Activated CD4-positive, alpha-beta T cell treated with anti-CD3 and anti-CD28 coated beads for 24 hours (primary cell): ENCODE data around the gene MAML2.

ENCODE experiments used
- DNase-seq, 2 donors: peaks; one replicate each; pipeline ENCODE4 v3.0.0-alpha.2; 2020; ENCODE audit warnings: low read depth in 2 of 2

The MAML2 gene

DNA sequence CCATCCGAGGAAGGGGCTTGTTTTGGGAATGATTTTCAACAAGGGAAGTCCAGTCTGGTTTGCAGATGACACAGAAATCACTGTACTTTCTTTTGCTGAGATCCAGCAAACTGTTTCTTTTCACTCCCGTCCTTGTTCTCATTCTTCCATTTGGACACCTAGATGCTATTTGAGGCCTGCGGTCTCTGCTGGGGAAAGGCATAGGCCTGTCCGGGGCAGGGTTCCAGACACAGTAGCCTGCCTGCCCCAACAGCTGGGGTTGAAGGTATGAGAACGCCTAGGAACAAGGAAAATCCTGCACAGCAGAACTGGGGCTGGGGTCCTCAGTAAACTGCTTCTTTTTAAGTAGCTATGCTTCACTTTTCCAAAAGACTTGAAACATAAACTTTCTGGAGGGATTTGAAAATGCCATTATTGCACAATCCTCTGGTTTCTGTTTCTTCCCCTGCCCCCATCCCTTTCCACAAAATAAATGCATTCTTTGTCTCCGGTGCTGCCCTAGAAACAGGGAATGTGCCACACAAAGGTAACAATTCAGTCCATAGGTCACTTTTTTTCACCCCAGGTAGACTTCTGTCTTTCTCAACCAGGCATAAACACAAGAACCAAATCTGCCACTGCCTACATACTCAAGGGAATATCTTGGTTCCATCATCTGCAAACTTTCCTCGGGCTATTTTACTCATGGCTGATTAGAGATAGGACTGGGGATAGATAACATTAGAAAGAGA is 244.3 kb downstream of the MAML2 start:
- DNase-seq: no peak

DNA sequence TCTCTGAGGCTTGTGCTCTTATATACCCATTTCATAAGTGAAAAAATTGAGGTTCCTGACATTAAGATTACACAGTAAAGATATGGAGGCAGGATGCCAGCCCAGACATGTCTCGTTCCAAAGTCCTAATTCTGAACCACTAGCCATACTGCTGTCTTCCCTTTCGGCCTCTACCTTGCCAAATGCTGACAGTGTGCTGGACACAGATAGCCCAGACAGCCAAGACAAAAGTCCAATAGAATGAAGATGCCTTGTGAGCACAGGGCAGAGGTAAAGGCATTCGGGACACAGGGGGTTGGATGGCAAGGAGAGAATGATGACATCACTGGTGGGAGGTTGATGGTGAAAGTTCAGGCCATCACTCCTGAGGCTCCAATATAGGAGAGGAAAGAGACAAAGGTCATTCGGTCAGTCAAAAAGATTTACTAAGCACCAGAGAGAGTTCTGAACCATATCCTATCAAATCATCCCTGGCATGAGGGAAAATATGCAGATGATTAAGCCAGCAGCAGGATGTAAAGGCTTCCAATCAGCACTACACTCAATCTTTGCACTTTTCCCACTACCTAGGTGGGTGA is 245.1 kb downstream of the MAML2 start:
- DNase-seq: no peak

DNA sequence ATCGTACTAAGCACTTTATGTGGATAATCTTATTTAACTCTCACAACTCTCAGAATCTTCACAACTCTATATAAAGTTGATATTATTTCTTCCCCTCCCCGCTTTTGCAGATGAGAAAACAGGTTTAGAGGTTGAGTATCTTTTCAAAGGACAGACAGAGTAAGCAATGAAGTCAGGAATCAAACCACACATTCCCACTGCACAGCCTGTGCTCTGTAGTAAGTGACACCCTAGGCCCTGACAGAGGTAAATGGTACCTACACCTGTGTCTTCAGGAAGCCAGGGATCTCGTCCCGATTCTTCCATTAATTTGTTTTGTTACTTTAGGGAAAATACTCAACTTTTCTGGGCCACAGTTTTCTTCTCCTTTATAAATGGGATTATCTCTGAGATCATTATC is 246.6 kb downstream of the MAML2 start:
- no peak for DNase-seq

DNA sequence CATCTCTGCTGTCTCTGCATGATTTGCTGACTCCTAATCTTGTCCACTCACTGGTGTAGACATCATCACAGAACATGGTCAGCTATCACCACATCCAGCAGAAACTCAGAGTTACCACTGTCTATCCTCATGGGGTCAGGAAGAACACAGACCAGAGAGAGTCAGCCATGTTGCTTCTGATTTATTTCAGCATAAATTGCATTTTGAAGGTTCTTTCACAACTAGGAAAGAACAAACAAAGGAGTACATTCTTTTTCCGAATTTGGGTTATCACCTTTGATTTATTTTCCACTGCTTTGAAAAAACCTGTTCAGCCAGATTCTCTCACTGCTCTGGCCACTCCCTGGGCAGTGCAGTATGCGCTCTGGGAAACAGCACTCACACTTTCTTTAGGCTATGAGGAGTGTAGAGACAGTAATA is 247.1 kb downstream of the MAML2 start:
- DNase-seq: no peak

DNA sequence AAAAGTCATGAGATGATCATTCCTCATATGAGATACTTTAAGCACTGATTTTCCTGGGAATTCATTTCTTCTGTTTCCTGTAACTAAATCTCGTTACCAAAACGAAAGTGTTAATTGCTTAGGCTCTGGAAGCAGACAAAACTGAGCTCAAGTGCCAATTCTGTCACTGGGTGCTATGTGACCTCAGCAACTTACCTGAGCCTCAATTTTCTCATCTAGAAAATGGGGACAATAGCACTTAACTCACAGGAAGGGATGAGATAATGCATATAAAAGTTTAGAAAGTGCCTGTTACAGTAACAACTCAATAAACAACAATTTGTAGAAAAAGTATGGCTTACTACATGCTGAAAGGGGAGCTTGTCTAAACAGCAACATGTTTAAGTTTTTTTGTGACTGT is 248.8 kb downstream of the MAML2 start:
- DNase-seq: no peak

DNA sequence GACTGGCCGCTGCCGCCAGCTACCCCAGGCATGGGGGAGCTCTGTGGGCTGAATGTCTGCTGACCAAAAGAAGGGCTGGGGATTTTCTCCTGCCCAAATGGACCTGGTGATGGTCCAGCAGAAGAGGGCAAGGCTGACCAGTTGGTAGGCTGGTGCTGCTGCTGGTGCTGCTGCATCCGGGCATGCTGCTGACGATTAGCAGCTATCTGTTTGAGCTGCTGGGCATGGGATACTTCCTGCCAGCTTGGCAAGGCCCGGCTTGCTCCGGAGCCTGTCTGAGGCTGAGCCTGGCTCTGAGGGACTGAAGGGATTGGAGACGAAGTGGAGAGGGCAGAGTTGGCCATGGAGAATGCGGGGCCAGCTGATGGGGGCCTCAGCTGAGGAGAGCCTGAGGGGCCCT is 250.5 kb downstream of the MAML2 start:
- no peak for DNase-seq

DNA sequence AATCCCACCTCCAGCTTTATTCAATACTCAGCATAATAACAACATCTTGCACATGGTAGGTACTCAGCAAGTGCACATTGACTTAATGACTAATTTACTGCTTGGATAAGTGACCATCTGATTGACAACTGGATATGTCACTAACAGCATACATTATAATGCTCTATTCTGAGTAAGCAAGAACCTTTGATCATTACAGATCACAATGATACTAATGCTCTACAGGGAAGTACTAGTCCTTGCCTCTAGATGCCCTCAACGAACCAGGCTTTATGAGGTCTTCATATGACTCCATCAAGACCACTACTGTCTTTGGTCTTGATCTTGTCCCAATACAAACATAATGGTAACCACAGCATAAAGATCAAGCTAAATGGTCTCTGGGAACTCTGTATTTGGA is 251.5 kb downstream of the MAML2 start:
- DNase-seq: no peak

DNA sequence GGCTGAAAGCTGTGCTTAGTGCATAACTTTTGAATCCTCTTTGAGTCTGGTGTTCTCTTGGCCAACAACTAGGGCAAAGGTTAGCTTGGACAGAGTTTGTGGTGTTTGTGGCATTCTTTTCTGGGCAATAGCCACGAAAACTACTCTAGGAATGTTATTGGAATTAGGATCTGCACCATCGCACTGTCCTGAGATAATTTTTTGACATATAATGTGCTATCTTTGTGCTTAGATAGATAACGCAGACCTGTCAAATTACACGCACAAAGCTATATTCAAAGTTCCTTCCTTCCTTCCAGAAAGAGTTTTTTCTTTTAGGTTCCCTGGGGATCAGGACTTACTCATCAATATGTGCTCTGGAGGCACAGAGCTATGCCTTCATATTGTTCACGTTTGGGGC is 252.3 kb downstream of the MAML2 start:
- no peak for DNase-seq

DNA sequence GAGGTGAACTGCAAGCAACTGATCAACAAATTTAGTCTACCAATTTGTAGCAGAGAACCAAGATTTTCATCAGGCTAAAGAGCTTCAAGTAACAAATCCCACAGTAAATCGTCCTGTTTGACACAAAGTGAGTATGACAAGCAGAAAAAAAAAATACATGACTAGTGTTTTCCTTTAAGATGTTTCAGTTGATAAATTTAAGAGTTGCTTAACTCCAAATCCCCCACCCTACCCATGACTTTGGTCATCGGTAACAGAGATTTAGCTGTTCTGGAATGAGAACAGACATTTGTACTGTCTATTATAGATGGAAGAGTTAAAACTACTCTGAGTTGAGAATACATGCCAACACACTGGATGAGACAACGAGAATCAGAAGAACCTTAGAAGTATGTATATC is 254.1 kb downstream of the MAML2 start:
- no peak for DNase-seq

DNA sequence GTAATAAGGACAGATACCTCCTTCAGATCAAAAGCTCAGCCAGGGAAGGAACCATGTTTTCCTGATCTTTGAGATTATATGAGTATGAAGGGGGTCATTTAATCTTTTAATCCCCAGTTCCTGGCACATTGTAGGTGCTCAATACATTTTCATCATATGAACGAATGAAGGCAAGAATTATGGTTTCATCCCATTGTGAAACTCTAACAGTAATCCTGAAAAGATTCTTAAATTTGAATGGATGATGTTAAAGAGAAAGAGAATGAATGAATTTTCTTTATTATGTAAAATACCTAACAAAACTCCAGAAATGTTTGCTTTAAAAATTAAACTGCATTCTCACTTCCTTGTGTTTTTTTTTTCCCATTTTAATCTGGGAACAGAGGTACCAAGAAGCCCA is 256.9 kb downstream of the MAML2 start:
- no peak for DNase-seq

DNA sequence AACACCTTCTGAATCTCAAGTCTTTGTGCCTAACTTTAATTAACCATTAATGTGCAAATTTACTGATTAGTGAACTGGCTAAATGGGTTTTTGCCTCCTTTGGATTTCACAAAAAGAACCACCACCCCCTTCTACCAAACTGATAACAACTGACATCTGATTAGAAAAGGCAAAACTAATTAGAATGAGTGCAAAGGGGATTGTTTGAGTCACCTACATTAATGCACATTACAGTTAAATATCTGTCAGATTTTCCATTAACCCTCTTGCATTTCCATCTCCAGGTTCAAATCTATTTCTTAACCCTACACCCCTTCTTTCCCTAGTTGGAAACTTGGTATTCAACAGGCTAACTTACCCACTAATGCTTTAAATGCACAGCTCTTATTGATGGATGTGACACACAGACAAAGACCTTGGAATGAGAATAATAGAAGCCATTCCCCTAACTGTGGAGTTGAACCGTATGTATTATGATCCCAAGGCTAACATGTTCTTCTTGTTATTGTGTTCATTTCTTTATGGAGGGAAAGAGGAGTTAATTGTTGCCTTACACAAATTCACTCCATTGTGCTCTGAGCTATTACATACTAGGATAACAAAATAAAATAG is 257.6 kb downstream of the MAML2 start:
- no peak for DNase-seq

DNA sequence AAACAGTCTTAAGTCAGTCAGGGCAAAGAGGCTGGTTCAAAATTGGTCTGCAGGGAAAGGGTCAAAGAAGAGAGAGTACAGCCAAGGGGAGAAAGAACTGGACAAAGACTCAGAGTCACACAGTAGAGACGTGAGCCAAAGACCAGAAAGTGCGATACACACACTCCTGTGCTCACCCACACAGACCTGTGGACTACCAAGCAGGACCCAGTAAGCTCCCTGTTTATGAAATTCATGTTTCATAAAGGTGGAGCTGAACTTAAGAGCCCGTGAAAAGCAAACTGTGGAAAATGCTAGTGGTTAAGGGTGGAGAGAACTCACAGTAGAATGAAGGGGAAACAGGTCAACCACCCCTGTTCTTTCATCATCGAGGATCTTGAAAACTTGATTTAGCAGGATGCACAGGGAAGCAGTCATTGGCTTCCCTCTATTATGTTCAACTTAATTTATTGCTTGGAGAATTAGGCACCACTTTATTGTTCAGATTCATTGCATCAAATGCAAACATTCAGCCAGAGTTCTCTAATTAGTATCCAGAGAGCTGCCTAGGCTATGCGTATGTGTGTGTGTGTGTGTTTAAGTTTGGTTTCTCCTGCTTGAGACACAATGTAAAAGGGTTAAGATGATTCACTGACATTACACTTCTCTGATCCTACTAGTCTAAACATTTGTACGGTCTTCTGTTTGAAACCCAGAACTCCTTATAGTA is 258.2 kb downstream of the MAML2 start:
- no peak for DNase-seq

DNA sequence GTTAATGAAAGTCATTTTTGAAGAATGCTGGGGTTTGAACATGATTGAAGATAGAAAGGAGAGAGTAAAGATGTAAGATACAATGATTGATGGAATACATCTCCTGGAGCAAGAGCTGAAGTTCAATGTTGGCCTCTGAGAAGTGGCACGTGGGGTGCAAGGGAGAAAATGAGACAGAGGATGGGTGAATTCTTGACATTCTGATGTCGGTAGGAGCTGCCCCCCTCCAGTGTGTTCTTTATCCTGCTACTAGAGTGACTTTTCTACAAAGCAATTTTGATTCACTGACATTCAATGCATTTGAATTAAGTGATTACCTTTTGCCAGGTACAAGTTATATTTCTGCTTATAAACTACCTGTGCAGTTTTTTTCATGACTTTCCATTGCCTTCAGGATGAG is 260.1 kb downstream of the MAML2 start:
- DNase-seq: no peak

DNA sequence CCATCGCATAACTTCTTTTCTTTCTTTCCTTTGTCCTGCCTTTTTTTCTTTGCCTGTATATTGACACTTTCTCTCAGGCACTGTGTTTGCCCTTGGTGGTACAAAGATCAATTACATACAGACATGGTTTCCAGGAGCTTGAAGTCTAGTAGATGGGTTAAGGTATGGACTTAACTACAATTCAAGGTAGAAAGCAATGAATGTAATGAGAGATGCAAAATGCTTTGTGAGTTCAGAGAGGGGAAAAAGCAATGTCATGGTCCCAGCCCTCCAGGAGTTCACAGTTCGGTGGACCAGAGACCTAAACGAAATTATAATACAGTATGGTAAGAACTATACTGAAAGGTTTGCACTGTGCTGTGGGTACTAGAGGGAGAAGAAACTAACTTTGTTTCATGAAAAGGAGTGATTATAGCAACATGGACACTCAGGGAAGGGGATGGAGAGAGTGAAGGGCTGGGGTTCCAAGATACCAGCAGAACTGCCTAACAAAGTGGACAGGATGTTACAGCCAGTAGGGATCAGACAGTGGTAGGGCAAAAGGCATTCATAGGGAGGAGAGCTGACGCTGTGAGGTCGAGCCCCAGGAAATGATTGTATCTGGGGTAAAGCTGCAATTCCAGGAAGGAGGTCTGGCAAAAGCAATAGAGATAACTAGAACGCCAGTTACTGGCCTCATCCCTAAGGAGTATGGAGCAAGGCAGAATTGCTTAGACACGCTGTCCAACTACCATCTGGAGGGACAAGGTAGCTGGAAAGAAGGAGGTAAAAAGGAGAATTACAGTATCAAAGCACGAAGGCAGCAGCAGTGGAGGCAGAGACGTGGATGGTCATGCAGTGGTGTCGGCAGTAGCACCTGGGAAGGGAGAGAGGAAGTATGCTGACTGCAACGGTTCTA is 260.7 kb downstream of the MAML2 start:
- no peak for DNase-seq

DNA sequence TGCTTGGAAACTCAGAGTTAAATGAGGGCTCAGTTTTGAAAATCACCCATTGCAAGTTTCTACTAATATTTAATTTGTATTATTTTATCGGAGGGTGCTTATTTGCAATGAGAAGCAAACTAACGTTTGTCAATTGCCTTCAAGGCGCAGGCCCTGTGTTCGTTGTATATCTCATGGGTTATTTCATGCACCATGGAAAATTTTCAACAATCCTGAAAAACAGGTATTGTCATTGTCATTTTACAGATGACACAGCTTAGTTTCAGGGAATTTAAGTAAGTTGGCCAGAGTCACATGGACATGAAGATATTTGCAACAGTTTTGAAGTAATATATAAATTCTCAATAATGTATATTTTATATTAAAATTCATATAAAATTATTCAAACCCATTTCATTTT is 261.4 kb downstream of the MAML2 start:
- DNase-seq: no peak

DNA sequence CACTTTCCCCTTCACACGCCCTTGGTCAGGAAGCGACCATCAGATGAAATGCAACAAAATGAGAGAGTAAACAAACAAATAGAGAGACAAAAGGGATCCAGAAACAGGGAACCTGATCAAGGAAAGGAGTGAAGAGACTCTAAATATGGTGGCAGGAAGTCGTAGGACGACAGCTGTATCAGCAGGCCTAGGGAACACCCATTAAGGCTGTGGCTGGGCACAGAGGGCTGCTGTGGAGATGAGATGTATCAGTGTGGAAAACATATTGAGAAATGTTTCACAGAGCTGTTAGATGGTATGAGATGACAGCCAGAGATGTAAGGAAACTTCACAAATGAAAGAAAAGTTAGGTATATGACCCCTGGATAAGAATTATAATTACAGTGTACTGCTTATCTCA is 263.3 kb downstream of the MAML2 start:
- no peak for DNase-seq

DNA sequence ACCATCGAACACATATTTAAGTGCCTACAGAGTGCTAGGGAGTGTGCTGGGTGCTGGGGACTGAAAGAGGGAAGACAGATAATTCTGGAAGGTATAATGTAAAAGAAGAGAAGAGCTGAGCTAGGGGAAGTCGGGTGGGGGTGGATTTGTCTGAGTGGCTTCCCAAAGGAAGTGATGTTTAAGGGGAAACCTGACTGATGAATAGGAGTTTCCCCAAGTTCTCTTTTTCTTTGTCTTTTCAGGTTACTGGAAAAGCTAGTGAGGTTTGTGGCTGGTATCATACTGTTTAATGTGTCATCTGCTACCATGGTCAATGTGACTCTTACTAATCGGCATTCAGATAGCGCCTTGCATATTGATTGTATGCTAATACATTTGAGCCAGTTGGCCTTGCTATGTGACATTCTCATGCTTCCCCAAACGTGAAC is 267.4 kb downstream of the MAML2 start:
- no peak for DNase-seq

DNA sequence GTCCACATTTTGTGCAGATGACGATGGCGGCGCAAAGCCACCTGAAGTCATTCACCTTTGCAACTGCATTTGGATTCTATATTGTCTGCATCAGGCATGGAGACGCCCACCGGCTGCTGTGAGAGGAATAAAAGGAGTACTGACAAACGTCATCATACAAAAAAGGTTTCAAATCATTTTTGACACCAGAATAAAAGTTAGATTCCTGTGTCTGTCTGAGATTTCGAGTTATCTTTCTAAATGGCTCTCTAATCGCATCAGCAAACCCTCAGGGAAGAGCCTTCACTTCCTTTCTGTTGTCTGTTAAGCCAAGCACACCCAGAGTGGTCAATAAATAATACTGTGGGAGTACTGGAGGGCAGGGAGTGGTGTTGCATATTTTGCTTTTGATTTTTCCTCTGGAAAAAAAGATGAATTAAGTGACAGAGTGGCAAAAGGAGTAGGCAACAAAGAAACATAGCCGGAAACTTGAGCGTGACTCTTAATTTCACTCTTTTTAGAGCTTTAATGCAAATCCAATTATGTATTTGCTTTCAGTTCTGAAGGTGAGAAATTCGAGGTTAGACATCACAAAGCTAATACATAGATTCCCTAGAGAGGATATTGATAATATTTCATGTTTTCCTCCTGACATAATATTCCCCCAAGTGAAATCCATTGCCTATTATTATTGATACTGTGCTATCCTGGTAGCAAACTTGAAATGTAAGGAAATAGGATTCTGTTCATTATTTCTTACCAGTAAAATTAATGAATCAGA is 268.3 kb downstream of the MAML2 start:
- no peak for DNase-seq

DNA sequence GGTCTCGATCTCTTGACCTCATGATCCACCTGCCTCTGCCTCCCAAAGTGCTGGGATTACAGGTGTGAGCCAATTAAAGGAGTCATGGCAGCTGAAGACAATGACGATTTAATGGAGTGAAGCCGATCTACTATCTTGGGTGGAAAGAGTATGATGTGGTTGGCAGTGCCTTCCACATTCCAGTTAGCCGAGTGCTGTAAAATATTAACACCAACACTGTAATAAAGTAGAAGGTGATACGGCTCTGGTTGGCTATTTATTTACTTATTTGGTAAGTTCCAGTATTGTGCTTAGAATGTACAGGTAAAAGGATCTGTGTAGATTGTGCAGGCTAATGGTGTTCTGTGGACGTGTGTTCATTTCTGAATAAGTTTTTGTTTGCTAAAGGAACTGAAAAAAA is 269.5 kb downstream of the MAML2 start:
- no peak for DNase-seq

DNA sequence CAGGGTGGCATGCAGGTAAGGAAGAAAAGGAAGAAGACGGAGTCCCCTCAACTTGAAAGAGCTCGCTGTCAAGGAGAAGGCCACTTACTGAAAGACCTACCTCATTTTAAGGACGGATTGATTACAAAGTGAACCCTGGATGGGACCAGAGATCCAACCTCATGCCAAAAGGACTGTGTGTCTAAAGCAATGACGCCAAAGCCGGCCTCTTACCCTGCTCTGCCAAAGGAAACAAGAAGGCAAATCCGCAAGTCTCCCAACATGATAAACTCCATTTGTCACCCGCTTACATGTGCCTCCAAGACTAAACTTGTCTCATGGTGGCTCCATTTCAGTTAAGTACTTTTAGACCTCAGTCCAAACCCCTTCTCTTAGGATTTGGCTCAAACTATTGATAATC is 270.4 kb downstream of the MAML2 start:
- no peak for DNase-seq

DNA sequence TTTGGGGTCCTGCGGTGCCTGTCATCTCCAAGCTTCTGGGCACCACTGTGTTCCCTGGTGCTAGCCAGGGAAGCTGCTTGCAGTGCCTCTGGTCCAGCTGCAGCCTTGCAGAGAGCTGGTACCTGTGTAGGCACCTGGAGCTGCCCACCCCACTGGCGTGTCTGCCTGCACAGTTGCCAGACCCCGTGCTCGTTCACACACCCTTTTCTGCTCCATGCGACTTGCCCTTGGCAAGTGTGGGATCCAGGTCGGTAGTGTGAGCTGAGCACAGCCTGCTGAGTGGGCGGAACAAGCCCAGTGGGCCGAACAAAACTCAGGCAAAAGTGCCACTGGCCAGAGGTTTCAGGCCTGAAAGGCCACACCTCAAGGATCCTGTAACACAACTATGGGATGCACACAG is 272.5 kb downstream of the MAML2 start:
- DNase-seq: no peak
